ENCODE data around the gene PTPRD.

The PTPRD gene

GRCh38 chr9:8916771-8917170 lies 1696.0 kb downstream of the PTPRD start:
- no peak overlapping the region for H3K27ac Mint-ChIP-seq
- H3K36me3 Mint-ChIP-seq, result no peaks in the 10 kb centered on the region
- H3K4me1 Mint-ChIP-seq (ENCODE audit: low read depth), result no peaks in the 10 kb centered on the region
- no peaks in the 10 kb centered on the region for H3K9me3 Mint-ChIP-seq (ENCODE audit: low read depth)
- no peak overlapping the region for H3K4me3 Mint-ChIP-seq
- H3K27me3 Mint-ChIP-seq, result no peaks in the 10 kb centered on the region

GRCh38 chr9:8907868-8908267 lies 1704.9 kb downstream of the PTPRD start:
- Mint-ChIP-seq H3K9me3 (ENCODE audit: low read depth) (peaks cover 6% of the 10 kb centered on the region), H3K27me3 (no peaks in the 10 kb centered on the region), H3K4me1 (ENCODE audit: low read depth) (no peaks in the 10 kb centered on the region), H3K4me3 (no peak overlapping the region), H3K27ac (no peak overlapping the region), H3K36me3 (no peaks in the 10 kb centered on the region)

- Mint-ChIP-seq H3K9me3 (ENCODE audit: low read depth) (peaks cover 6% of the 10 kb centered on the region), H3K4me3 (no peak overlapping the region), H3K36me3 (no peaks in the 10 kb centered on the region), H3K4me1 (ENCODE audit: low read depth) (no peaks in the 10 kb centered on the region), H3K27me3 (no peaks in the 10 kb centered on the region), H3K27ac (no peak overlapping the region)
Observed at GRCh38 chr9:8905731-8906130, 1707.1 kb downstream of the PTPRD start.

- H3K27ac Mint-ChIP-seq, result no peak overlapping the region
Observed at GRCh38 chr9:8904771-8905515, 1707.9 kb downstream of the PTPRD start.

GRCh38 chr9:8903077-8903476 lies 1709.7 kb downstream of the PTPRD start:
- Mint-ChIP-seq H3K4me3 (no peak overlapping the region), H3K4me1 (ENCODE audit: low read depth) (no peaks in the 10 kb centered on the region), H3K36me3 (no peaks in the 10 kb centered on the region), H3K9me3 (ENCODE audit: low read depth) (peaks cover 6% of the 10 kb centered on the region), H3K27me3 (no peaks in the 10 kb centered on the region), H3K27ac (no peak overlapping the region)

More at GRCh38 chr9:8904771-8905515, 1707.9 kb downstream of the PTPRD start:
- no peaks in the 10 kb centered on the region for H3K36me3 Mint-ChIP-seq
- H3K4me3 Mint-ChIP-seq, result no peak overlapping the region
- peaks cover 6% of the 10 kb centered on the region for H3K9me3 Mint-ChIP-seq (ENCODE audit: low read depth)
- H3K27me3 Mint-ChIP-seq, result no peaks in the 10 kb centered on the region
- no peaks in the 10 kb centered on the region for H3K4me1 Mint-ChIP-seq (ENCODE audit: low read depth)

- no peaks in the 10 kb centered on the region for H3K27me3 Mint-ChIP-seq
Observed at GRCh38 chr9:8901146-8901545, 1711.7 kb downstream of the PTPRD start.

GRCh38 chr9:8899511-8899910 lies 1713.3 kb downstream of the PTPRD start:
- H3K9me3 Mint-ChIP-seq (ENCODE audit: low read depth), result no peaks in the 10 kb centered on the region
- H3K27me3 Mint-ChIP-seq, result no peaks in the 10 kb centered on the region
- H3K27ac Mint-ChIP-seq, result no peak overlapping the region
- no peaks in the 10 kb centered on the region for H3K4me1 Mint-ChIP-seq (ENCODE audit: low read depth)
- H3K36me3 Mint-ChIP-seq, result no peaks in the 10 kb centered on the region
- H3K4me3 Mint-ChIP-seq, result no peak overlapping the region

More at GRCh38 chr9:8901146-8901545, 1711.7 kb downstream of the PTPRD start:
- no peaks in the 10 kb centered on the region for H3K9me3 Mint-ChIP-seq (ENCODE audit: low read depth)
- H3K27ac Mint-ChIP-seq, result no peak overlapping the region
- no peaks in the 10 kb centered on the region for H3K36me3 Mint-ChIP-seq
- no peak overlapping the region for H3K4me3 Mint-ChIP-seq
- H3K4me1 Mint-ChIP-seq (ENCODE audit: low read depth), result no peaks in the 10 kb centered on the region

- H3K36me3 Mint-ChIP-seq, result no peaks in the 10 kb centered on the region
- no peaks in the 10 kb centered on the region for H3K27me3 Mint-ChIP-seq
Observed at GRCh38 chr9:8895861-8896224, 1717.0 kb downstream of the PTPRD start.

GRCh38 chr9:8895106-8895860 lies 1717.5 kb downstream of the PTPRD start:
- Mint-ChIP-seq H3K27me3 (no peaks in the 10 kb centered on the region), H3K4me3 (no peak overlapping the region), H3K36me3 (no peaks in the 10 kb centered on the region), H3K9me3 (ENCODE audit: low read depth) (no peaks in the 10 kb centered on the region), H3K27ac (no peak overlapping the region), H3K4me1 (ENCODE audit: low read depth) (no peaks in the 10 kb centered on the region)

More at GRCh38 chr9:8895861-8896224, 1717.0 kb downstream of the PTPRD start:
- H3K27ac Mint-ChIP-seq, result no peak overlapping the region
- no peaks in the 10 kb centered on the region for H3K9me3 Mint-ChIP-seq (ENCODE audit: low read depth)
- H3K4me3 Mint-ChIP-seq, result no peak overlapping the region
- H3K4me1 Mint-ChIP-seq (ENCODE audit: low read depth), result no peaks in the 10 kb centered on the region

- no peaks in the 10 kb centered on the region for H3K36me3 Mint-ChIP-seq
- no peak overlapping the region for H3K27ac Mint-ChIP-seq
- no peaks in the 10 kb centered on the region for H3K9me3 Mint-ChIP-seq (ENCODE audit: low read depth)
- no peaks in the 10 kb centered on the region for H3K27me3 Mint-ChIP-seq
- no peaks in the 10 kb centered on the region for H3K4me1 Mint-ChIP-seq (ENCODE audit: low read depth)
- H3K4me3 Mint-ChIP-seq, result no peak overlapping the region
Observed at GRCh38 chr9:8890695-8891094, 1722.1 kb downstream of the PTPRD start.

- no peaks in the 10 kb centered on the region for H3K9me3 Mint-ChIP-seq (ENCODE audit: low read depth)
- no peaks in the 10 kb centered on the region for H3K4me1 Mint-ChIP-seq (ENCODE audit: low read depth)
- H3K36me3 Mint-ChIP-seq, result no peaks in the 10 kb centered on the region
- no peak overlapping the region for H3K27ac Mint-ChIP-seq
- no peaks in the 10 kb centered on the region for H3K27me3 Mint-ChIP-seq
- H3K4me3 Mint-ChIP-seq, result no peak overlapping the region
Observed at GRCh38 chr9:8889100-8889499, 1723.7 kb downstream of the PTPRD start.

GRCh38 chr9:8888591-8888990 lies 1724.2 kb downstream of the PTPRD start:
- Mint-ChIP-seq H3K27ac (no peak overlapping the region), H3K4me3 (no peak overlapping the region), H3K4me1 (ENCODE audit: low read depth) (no peaks in the 10 kb centered on the region), H3K36me3 (no peaks in the 10 kb centered on the region), H3K27me3 (no peaks in the 10 kb centered on the region), H3K9me3 (ENCODE audit: low read depth) (no peaks in the 10 kb centered on the region)

- no peak overlapping the region for H3K4me3 Mint-ChIP-seq
- H3K36me3 Mint-ChIP-seq, result no peaks in the 10 kb centered on the region
- H3K27me3 Mint-ChIP-seq, result no peaks in the 10 kb centered on the region
- no peak overlapping the region for H3K27ac Mint-ChIP-seq
- no peaks in the 10 kb centered on the region for H3K9me3 Mint-ChIP-seq (ENCODE audit: low read depth)
- H3K4me1 Mint-ChIP-seq (ENCODE audit: low read depth), result no peaks in the 10 kb centered on the region
Observed at GRCh38 chr9:8887369-8887768, 1725.4 kb downstream of the PTPRD start.

- Mint-ChIP-seq H3K27ac (no peak overlapping the region), H3K36me3 (no peaks in the 10 kb centered on the region), H3K9me3 (ENCODE audit: low read depth) (no peaks in the 10 kb centered on the region), H3K4me1 (ENCODE audit: low read depth) (no peaks in the 10 kb centered on the region), H3K4me3 (no peak overlapping the region), H3K27me3 (peaks cover 4% of the 10 kb centered on the region)
Observed at GRCh38 chr9:8883321-8883720, 1729.5 kb downstream of the PTPRD start.

- no peaks in the 10 kb centered on the region for H3K9me3 Mint-ChIP-seq (ENCODE audit: low read depth)
- H3K27ac Mint-ChIP-seq, result no peak overlapping the region
- H3K27me3 Mint-ChIP-seq, result peaks cover 4% of the 10 kb centered on the region
- H3K4me3 Mint-ChIP-seq, result no peak overlapping the region
- no peaks in the 10 kb centered on the region for H3K36me3 Mint-ChIP-seq
- no peaks in the 10 kb centered on the region for H3K4me1 Mint-ChIP-seq (ENCODE audit: low read depth)
Observed at GRCh38 chr9:8880060-8880459, 1732.7 kb downstream of the PTPRD start.

Data from activated naive CD8-positive, alpha-beta T cell (primary cell).